GM12878 (cell line): ENCODE measurements around the gene KYAT1. TPM values are rescaled to one million over a fixed set of nuclear protein-coding genes. Genes with fewer than 3 reads are reported as not detected.

Source experiments
- ATF3 ChIP-seq: IDR thresholded peaks from 2 replicates; pipeline ENCODE4 v1.6.1; 2011; ENCODE audit warnings: low read depth, mild to moderate bottlenecking, low read length, moderate library complexity, borderline replicate concordance; ENCODE audit errors: extremely low read depth
- BACH1 ChIP-seq: fragments of 450-650 bp; IDR thresholded peaks from 2 replicates; pipeline ENCODE4 v1.6.1; 2017; ENCODE audit warnings: mild to moderate bottlenecking, borderline replicate concordance
- BHLHE40 ChIP-seq, 2 experiments: fragments of 450-650 bp in 1 of 2; IDR thresholded peaks; 2 replicates each; pipeline ENCODE4 v1.6.1; 2011 to 2017; ENCODE audit warnings: low read depth in 2 of 2, borderline replicate concordance in 1 of 2, improper control_type of control experiment in 1 of 2, low read length in 1 of 2, mild to moderate bottlenecking in 1 of 2
- CREB1 ChIP-seq: IDR thresholded peaks from 2 replicates; pipeline ENCODE4 v1.6.1; 2012; ENCODE audit warnings: low read depth, mild to moderate bottlenecking, inconsistent platforms
- EED ChIP-seq: sonication (generic); IDR thresholded peaks from 2 replicates; pipeline ENCODE4 v1.6.1; 2016; ENCODE audit warnings: antibody characterized with exemption, low read depth
- EZH2 ChIP-seq: IDR thresholded peaks from 2 replicates; pipeline ENCODE4 v1.6.1; 2012; ENCODE audit warnings: low read depth, mild to moderate bottlenecking, control low read depth, inconsistent platforms, low read length, borderline replicate concordance; ENCODE audit not compliant: control insufficient read depth
- FOS ChIP-seq: IDR thresholded peaks from 3 replicates; pipeline ENCODE4 v1.6.1; 2011; ENCODE audit warnings: borderline replicate concordance; ENCODE audit not compliant: insufficient read length; ENCODE audit errors: extremely low read depth
- IRF5 ChIP-seq: fragments of 450-650 bp; IDR thresholded peaks from 2 replicates; pipeline ENCODE4 v1.6.1; 2017; ENCODE audit warnings: borderline replicate concordance
- MYC ChIP-seq: IDR thresholded peaks from 2 replicates; pipeline ENCODE4 v1.6.1; 2011; ENCODE audit warnings: mild to moderate bottlenecking, low read length, moderate library complexity, inconsistent platforms; ENCODE audit not compliant: insufficient read depth, insufficient replicate concordance, insufficient read length, severe bottlenecking
- POLR2A ChIP-seq: IDR thresholded peaks from 2 replicates; pipeline ENCODE4 v1.6.1; 2011; ENCODE audit warnings: low read depth, mild to moderate bottlenecking, low read length
- RBBP5 ChIP-seq: fragments of 200-600 bp; sonication (generic); conservative IDR thresholded peaks from 2 replicates; pipeline ENCODE4 v1.6.1; 2016
- RFX5 ChIP-seq: IDR thresholded peaks from 2 replicates; pipeline ENCODE4 v1.6.1; 2011; ENCODE audit warnings: low read depth, low read length, improper control_type of control experiment
- SIN3A ChIP-seq: IDR thresholded peaks from 2 replicates; pipeline ENCODE4 v1.6.1; 2012; ENCODE audit warnings: low read depth, low read length, improper control_type of control experiment
- TCF12 ChIP-seq: IDR thresholded peaks from 2 replicates; pipeline ENCODE4 v1.6.1; 2011; ENCODE audit warnings: low read depth, mild to moderate bottlenecking, low read length
- USF2 ChIP-seq: IDR thresholded peaks from 2 replicates; pipeline ENCODE4 v1.6.1; 2011; ENCODE audit warnings: low read depth, low read length, improper control_type of control experiment, borderline replicate concordance
- YY1 ChIP-seq: IDR thresholded peaks from 2 replicates; pipeline ENCODE4 v1.6.1; 2011; ENCODE audit warnings: low read depth, mild to moderate bottlenecking, low read length
- ZNF24 ChIP-seq: fragments of 450-650 bp; IDR thresholded peaks from 2 replicates; pipeline ENCODE4 v1.6.1; 2017; ENCODE audit warnings: antibody characterized with exemption, mild to moderate bottlenecking
- ZNF592 ChIP-seq: fragments of 450-650 bp; IDR thresholded peaks from 2 replicates; pipeline ENCODE4 v1.6.1; 2017; ENCODE audit warnings: mild to moderate bottlenecking, moderate library complexity
- polyA plus RNA-seq, 11 experiments: library from polyadenylated mRNA; depleted of rRNA in 4 of 11; unstranded in 6 of 11; stranded (reverse) in 5 of 11; fragments of >200 nt; fragmentation: Nextera tagmentation in 4 of 11; fragmentation: Illumina TruSeq in 1 of 11; extraction: Ambion mirVana in 4 of 11; extraction: Trizol in 1 of 11; gene quantifications; 1 replicate in 1 of 11; 2 replicates in 10 of 11; pipeline versions ENCODE4 v1.2.1 to v1.2.3, GENCODE V29; 2011 to 2016; ENCODE audit warnings: inconsistent platforms in 2 of 11, missing spikeins in 2 of 11, low read depth in 1 of 11
- total RNA-seq, 4 experiments: library from RNA; depleted of rRNA in 3 of 4; stranded (reverse); fragments of >200 nt in 3 of 4; fragmentation: Illumina TruSeq in 1 of 4; extraction: Trizol in 1 of 4; gene quantifications; 2 replicates each; pipeline versions ENCODE4 v1.2.1 to v1.2.3, GENCODE V29; 2013 to 2021
- TF ChIP-seq, protein P1 (sequence below), 3 experiments: IDR thresholded peaks in 2 of 3; conservative IDR thresholded peaks in 1 of 3; 2 replicates each; pipeline ENCODE4 v1.5.1; 2011; ENCODE audit warnings: low read depth in 3 of 3, low read length in 3 of 3, mild to moderate bottlenecking in 3 of 3, control low read depth in 2 of 3, moderate library complexity in 2 of 3, inconsistent platforms in 1 of 3, mixed read lengths in 1 of 3; ENCODE audit not compliant: control insufficient read depth in 2 of 3, insufficient read depth in 1 of 3; ENCODE audit errors: extremely low read depth in 1 of 3

Gene KYAT1
- total and polyA plus RNA-seq, 10 of the 15 experiments (the other 5 are each of a cell fraction or from before 2014, with no cell fraction given), result 5.8 to 15.7 (median 11.4) TPM

GRCh38 chr9:128786681-128787601 is 94.8 kb downstream of the KYAT1 start, which contains the start of gene TBC1D13 (continued):
- TF ChIP-seq IRF5 (no peak), ZNF592 (peak; percentile 39; the same call in 1 of the 2 replicates), FOS (no peak), ZNF24 (peak; percentile 67; the same call in 1 of the 2 replicates), BHLHE40 (IDR thresholded peaks at IDR 0.05; ENCODE audit: borderline replicate concordance in 1 of 2, low read depth in 2 of 2, low read length in 1 of 2) (peak; percentile 97 to 99), EZH2 (no peak), RBBP5 (no peak), MYC (no peak), POLR2A (peak; percentile 83), RFX5 (no peak), SIN3A (peak; percentile 84; the same call in 1 of the 2 replicates), YY1 (peak; percentile 85), EED (no peak), BACH1 (peak; percentile 83), ATF3 (peak; percentile 70; the same call in 1 of the 2 replicates), CREB1 (peak; percentile 78), TCF12 (no peak), USF2 (peak; percentile 62)
- TF ChIP-seq, protein P1, sequence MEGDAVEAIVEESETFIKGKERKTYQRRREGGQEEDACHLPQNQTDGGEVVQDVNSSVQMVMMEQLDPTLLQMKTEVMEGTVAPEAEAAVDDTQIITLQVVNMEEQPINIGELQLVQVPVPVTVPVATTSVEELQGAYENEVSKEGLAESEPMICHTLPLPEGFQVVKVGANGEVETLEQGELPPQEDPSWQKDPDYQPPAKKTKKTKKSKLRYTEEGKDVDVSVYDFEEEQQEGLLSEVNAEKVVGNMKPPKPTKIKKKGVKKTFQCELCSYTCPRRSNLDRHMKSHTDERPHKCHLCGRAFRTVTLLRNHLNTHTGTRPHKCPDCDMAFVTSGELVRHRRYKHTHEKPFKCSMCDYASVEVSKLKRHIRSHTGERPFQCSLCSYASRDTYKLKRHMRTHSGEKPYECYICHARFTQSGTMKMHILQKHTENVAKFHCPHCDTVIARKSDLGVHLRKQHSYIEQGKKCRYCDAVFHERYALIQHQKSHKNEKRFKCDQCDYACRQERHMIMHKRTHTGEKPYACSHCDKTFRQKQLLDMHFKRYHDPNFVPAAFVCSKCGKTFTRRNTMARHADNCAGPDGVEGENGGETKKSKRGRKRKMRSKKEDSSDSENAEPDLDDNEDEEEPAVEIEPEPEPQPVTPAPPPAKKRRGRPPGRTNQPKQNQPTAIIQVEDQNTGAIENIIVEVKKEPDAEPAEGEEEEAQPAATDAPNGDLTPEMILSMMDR (IDR thresholded peaks at IDR 0.05 in 2 of 3, conservative IDR thresholded peaks at IDR 0.05 in 1 of 3; ENCODE audit: control insufficient read depth in 2 of 3, extremely low read depth in 1 of 3, insufficient read depth in 1 of 3, low read depth in 3 of 3, low read length in 3 of 3), result no peak
